ENCODE results near the gene C9orf85.
"Not testable (repeated sequence)": the region's sequence is repeated elsewhere in the genome, so short reads cannot be mapped to it uniquely, and the experiment has no call there.

The C9orf85 gene

DNA sequence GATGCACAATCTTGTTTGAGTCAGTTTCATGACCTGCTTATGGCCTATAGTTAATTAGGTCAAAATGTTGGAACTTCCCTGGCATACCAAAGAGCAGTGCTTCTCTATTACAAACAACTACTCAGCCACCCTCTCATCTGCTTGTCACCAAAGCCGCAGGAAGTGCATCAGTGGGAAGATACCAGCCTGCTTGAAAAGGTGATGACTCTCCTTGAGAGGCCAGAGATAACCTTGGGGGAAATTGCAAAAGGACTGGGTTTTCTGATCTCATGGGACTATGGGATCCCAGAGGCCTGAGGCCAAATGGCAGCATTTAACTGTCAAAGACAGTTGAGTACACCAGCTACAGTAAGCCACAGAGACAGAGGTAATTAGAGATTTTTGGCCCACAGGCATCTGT, 79.0 kb downstream of the C9orf85 start:
- DNase-seq (ENCODE audit: low read depth in 2 of 3, low spot score in 1 of 3): no peak

DNA sequence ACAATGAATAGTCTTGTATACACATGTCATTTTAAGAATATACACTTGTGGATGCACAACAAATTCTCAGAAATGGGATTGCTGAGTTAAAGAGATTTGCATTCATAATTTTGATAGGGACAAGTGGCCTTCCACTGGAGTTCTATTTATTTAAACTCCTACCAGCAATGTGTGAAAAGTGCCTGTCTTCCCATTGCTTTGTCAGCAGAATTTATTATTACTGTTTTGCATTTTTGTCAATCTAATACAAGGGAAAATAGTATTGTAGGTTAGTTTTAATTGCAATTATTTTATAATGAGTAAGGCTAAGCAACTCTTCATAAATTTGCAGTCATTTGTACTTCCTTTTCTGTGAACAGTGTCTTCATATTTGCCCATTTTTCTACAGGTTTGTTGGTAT, 94.0 kb downstream of the C9orf85 start:
- DNase-seq (ENCODE audit: low read depth in 2 of 3, low spot score in 1 of 3): no peak

DNA sequence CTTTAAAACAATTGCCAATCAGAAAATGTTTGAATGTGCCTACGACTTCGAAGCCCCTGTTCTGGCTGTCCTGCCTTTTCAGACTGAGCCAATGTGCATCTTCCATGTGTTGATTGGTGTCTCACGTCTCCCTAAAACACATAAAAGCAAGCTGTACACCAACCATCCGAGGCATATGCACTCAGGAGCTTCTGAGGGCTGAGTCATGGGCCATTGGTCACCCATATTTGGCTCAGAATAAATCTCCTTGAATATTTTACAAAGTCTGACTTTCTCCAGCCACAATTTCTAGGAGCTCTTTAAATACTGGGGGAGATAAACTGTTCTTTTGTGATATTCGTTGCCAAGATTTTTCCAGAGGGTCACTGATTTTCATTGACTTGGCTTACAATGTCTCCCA, 95.1 kb downstream of the C9orf85 start:
- no peak for DNase-seq (ENCODE audit: low read depth in 2 of 3, low spot score in 1 of 3)

DNA sequence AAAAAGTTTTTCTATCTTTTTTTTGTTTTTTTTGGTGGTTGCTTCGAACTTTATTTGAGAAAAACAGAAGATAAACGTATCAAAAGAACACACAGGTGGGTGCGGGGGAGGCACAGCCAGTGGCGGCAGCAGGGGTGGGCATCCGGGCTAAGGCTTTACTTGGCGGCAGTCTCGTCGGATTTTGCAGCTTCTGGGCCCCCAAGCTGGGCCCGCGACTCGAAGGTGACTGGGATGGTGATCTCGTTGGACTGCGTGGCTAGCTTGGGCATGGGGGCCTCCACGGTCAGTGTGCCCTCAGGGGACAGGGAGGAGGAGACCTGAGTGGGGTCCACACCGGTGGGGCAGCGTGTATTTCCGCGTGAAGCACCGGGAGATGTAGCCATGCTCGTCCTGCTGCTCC, 96.3 kb downstream of the C9orf85 start:
- not testable (repeated sequence) for DNase-seq (ENCODE audit: low read depth in 2 of 3, low spot score in 1 of 3)

DNA sequence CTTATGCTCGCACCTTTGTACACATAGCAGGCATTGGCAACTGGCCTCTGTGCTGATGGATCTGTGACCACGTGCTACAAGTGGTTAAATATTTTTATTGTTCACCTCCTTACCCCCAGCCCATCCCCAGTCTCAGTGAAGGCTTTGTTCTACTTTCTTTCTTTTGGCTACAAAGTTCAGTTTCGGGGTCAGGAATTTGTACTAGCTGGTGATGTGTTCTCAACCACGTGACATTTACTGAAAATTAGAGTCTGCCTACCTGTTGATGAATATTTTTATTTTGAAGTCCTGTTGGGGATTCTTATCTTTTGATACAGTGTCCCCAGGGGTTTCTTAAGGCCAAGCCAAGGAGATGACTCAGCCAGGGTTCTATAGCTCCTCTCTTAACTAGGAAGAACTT, 101.2 kb downstream of the C9orf85 start:
- no peak for DNase-seq (ENCODE audit: low read depth in 2 of 3, low spot score in 1 of 3)

DNA sequence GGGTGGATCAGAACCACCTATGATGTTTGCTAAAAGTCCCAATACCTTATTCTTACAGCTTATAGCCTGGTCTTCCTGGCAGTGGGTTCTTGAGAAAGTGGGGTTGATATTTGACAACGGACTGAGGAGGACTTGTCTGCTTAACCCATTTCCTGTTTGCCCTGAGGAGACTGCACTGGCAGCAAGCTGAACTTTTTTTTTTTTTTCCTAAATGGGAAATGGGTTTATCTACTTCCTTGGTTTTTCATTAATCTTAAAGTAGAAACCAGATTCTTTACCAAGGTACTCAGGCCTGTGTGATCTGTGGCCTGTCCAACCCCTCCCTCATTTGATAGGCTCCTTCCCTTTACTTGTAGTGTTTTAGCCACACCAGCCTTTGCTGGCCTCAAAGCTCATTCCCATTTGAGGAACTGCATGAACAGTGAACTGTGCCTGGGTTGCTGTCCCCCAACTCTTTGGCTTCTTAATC, 101.9 kb downstream of the C9orf85 start:
- no peak for DNase-seq (ENCODE audit: low read depth in 2 of 3, low spot score in 1 of 3)

DNA sequence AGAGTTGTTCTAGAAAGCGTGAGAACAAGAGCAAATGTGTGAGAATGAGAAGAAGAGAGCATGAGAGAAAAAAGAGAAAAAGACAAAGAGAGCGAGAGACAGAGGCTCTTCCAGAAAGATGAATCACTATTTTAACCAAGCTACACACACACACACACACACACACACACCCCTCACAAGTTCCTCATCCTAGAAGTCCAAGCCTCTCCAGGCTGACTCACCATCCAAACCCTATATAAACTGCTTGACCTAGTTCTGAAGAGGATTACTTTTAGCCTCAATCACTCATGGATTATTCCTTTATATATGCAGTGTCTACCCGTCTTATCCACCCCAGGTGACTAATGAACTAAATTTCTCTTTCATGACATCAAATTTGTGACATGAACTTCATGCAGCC, 111.4 kb downstream of the C9orf85 start:
- no peak for DNase-seq (ENCODE audit: low read depth in 2 of 3, low spot score in 1 of 3)

Measured in stimulated activated CD4-positive, alpha-beta T cell treated with anti-CD3 and anti-CD28 coated beads, Interleukin-12 subunit alpha, Interleukin-12 subunit beta, amount 100 ng/mL, for 48 hours (primary cell).